Measurements from ENCODE around the gene PPM1K. TPM values are rescaled to one million over a fixed set of nuclear protein-coding genes. Genes with fewer than 3 reads are reported as not detected.

The PPM1K gene
- total RNA-seq, 1 experiment from 2014 or later: 10.4 TPM

DNA sequence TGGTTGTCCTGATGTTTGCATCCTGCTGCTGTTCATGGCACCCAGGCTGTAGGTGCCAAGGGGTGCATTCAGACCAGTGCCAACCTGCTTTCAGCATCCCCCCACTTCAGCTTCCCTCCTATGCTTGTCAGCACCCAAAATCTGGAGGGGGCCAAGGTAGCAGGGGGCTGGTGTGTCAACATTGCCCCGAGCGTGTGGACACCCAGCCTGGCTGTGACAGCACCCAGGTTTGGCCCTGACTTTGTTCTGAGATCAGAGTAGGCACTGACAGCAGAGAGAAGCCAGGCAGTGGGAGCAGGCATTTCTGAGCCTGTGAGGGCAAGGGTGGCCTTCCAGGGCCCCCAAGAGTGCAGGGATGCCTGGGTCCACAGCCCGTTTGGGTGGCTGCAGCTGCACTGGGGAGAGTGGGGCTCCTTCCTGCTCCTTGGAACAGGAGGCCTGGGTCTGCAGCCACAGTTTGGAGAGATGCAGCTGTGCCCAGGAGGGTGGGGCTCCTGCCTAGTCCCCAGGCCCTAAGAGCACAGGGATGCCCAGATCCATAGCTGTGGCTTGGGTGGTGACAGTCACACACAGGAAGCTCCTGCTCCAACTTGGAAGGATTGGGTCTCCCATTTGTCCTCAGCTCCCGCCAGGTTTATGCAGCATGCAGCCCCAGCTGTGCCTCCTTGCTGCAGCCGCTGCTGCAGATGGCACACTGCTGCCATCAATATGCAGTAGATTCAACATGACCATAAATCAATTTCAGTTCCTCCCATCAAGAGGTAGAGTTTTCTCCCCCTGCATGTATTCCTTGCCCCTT lies 12.3 kb upstream of the PPM1K start:
- no peak overlapping the region for H3K4me3 Mint-ChIP-seq
- WGBS (ENCODE audit: extremely low coverage, insufficient read length, low lambda C conversion rate): no CpG with 5 or more reads among the region's 5 CpGs

More for the DNA sequence above, 12.3 kb upstream of the PPM1K start:
- Histone ChIP-seq H2AK5ac (ENCODE audit: insufficient read length, low read length) (no peak overlapping the region), H3K27ac (ENCODE audit: insufficient read length, low read depth, low read length) (no peak overlapping the region), H2BK15ac (ENCODE audit: low read depth, low read length) (no peak overlapping the region), H2BK12ac (ENCODE audit: insufficient read length, low read depth, low read length) (no peak overlapping the region), H3K56ac (ENCODE audit: insufficient read length, low read depth, low read length) (no peak overlapping the region), H3T11ph (ENCODE audit: low read length) (no peak overlapping the region), H4K8ac (replicated peaks; ENCODE audit: insufficient read length, low read depth, low read length) (no peak overlapping the region), H4K5ac (ENCODE audit: insufficient read length, low read depth, low read length) (no peak overlapping the region), H3K9ac (ENCODE audit: extremely low read depth, insufficient read length, low read length) (no peak overlapping the region), H2BK5ac (ENCODE audit: insufficient read length, low read length) (no peak overlapping the region), H3K23ac (ENCODE audit: insufficient read length, low read depth, low read length) (no peak overlapping the region), H3K14ac (ENCODE audit: insufficient read depth, low read length) (no peak overlapping the region), H2BK120ac (ENCODE audit: low read depth, low read length, poor library complexity, severe bottlenecking) (no peak overlapping the region), H4K91ac (ENCODE audit: insufficient read length, low read depth, low read length) (no peak overlapping the region), H3K27me3 (ENCODE audit: insufficient read depth, low read length) (no peaks in the 10 kb centered on the region), H3K23me2 (ENCODE audit: insufficient read length, low read depth, low read length, poor library complexity, severe bottlenecking) (no peaks in the 10 kb centered on the region), H3K79me1 (ENCODE audit: insufficient read depth, low read depth, low read length, poor library complexity, severe bottlenecking) (no peaks in the 10 kb centered on the region), H3K4ac (ENCODE audit: low read depth, low read length) (no peak overlapping the region), H3K79me2 (ENCODE audit: insufficient read depth, low read length) (no peaks in the 10 kb centered on the region), H3K4me2 (ENCODE audit: insufficient read depth, insufficient read length, low read length) (no peak overlapping the region), H3K18ac (ENCODE audit: insufficient read length, low read depth, low read length) (no peak overlapping the region), H3K4me1 (ENCODE audit: insufficient read depth, low read length) (no peaks in the 10 kb centered on the region), H4K20me1 (ENCODE audit: control insufficient read depth, insufficient read depth, insufficient read length) (no peaks in the 10 kb centered on the region), H2BK20ac (ENCODE audit: low read depth, low read length, poor library complexity, severe bottlenecking) (no peak overlapping the region), H2AFZ (ENCODE audit: low read length) (no peak overlapping the region), H3K9me3 (ENCODE audit: control insufficient read depth, low read depth, low read length) (no peaks in the 10 kb centered on the region)
- DNase-seq: no peak
- Mint-ChIP-seq H3K4me1 (peaks cover 0 to 4% of the 10 kb centered on the region in 2 experiments; a peak in 2 of 4 replicates), H3K36me3 (ENCODE audit: insufficient read depth in 1 of 3, low read depth in 3 of 3) (no peaks in the 10 kb centered on the region), H3K27ac (no peak overlapping the region), H3K9me3 (no peaks in the 10 kb centered on the region), H3K27me3 (ENCODE audit: low read depth) (no peaks in the 10 kb centered on the region; the same call in 1 of the 2 replicates)
- TF ChIP-seq, protein P1, sequence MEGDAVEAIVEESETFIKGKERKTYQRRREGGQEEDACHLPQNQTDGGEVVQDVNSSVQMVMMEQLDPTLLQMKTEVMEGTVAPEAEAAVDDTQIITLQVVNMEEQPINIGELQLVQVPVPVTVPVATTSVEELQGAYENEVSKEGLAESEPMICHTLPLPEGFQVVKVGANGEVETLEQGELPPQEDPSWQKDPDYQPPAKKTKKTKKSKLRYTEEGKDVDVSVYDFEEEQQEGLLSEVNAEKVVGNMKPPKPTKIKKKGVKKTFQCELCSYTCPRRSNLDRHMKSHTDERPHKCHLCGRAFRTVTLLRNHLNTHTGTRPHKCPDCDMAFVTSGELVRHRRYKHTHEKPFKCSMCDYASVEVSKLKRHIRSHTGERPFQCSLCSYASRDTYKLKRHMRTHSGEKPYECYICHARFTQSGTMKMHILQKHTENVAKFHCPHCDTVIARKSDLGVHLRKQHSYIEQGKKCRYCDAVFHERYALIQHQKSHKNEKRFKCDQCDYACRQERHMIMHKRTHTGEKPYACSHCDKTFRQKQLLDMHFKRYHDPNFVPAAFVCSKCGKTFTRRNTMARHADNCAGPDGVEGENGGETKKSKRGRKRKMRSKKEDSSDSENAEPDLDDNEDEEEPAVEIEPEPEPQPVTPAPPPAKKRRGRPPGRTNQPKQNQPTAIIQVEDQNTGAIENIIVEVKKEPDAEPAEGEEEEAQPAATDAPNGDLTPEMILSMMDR (conservative IDR thresholded peaks at IDR 0.05): no peak

Measured in H9 (cell line).